ENCODE results near the gene SOX11. TPM values are rescaled to one million over a fixed set of nuclear protein-coding genes. Genes with fewer than 3 reads are reported as not detected.

Gene SOX11
- total RNA-seq, 3 donors from 2014 or later, result 0.12 to 9.5 (median 0.14) TPM

- no peak for ATAC-seq
- no peak for DNase-seq
- Histone ChIP-seq H3K4me3 (no peak overlapping the region), H3K4me1 (ENCODE audit: low read depth) (no peaks in the 10 kb centered on the region), H3K36me3 (ENCODE audit: low read depth) (no peaks in the 10 kb centered on the region), H3K9me3 (peaks cover 2% of the 10 kb centered on the region)
- TF ChIP-seq CTCF (IDR thresholded peaks at IDR 0.05), result no peak
- intact Hi-C loops (cut with DNase I, micrococcal nuclease), result no loop called here
Measured at GRCh38 chr2:5686068-5686467, 6.1 kb upstream of the SOX11 start.

GRCh38 chr2:5686536-5686935 is 5.6 kb upstream of the SOX11 start:
- Histone ChIP-seq H3K4me1 (ENCODE audit: low read depth) (no peaks in the 10 kb centered on the region), H3K9me3 (peaks cover 2% of the 10 kb centered on the region), H3K36me3 (ENCODE audit: low read depth) (no peaks in the 10 kb centered on the region), H3K4me3 (no peak overlapping the region)
- intact Hi-C loops (cut with DNase I, micrococcal nuclease), result no loop called here
- DNase-seq (no peak), ATAC-seq (no peak)
- TF ChIP-seq CTCF (IDR thresholded peaks at IDR 0.05), result no peak

GRCh38 chr2:5689750-5690149 is 2.4 kb upstream of the SOX11 start:
- Histone ChIP-seq H3K36me3 (ENCODE audit: low read depth) (no peaks in the 10 kb centered on the region), H3K9me3 (no peaks in the 10 kb centered on the region), H3K4me1 (ENCODE audit: low read depth) (no peaks in the 10 kb centered on the region), H3K4me3 (no peak overlapping the region)
- no peak for ATAC-seq
- intact Hi-C loops (cut with DNase I, micrococcal nuclease), result no loop called here
- TF ChIP-seq CTCF (IDR thresholded peaks at IDR 0.05), result no peak
- no peak for DNase-seq

- ATAC-seq, result no peak
- Histone ChIP-seq H3K36me3 (ENCODE audit: low read depth) (no peaks in the 10 kb centered on the region), H3K4me3 (no peak overlapping the region), H3K4me1 (ENCODE audit: low read depth) (no peaks in the 10 kb centered on the region), H3K9me3 (no peaks in the 10 kb centered on the region)
- no peak for DNase-seq
- intact Hi-C loops (cut with DNase I, micrococcal nuclease), result no loop called here
- TF ChIP-seq CTCF (IDR thresholded peaks at IDR 0.05), result no peak
Measured at GRCh38 chr2:5690286-5690685, 1.9 kb upstream of the SOX11 start.

GRCh38 chr2:5690718-5691220 is 1.4 kb upstream of the SOX11 start:
- Histone ChIP-seq H3K36me3 (ENCODE audit: low read depth) (no peaks in the 10 kb centered on the region), H3K9me3 (no peaks in the 10 kb centered on the region), H3K4me1 (ENCODE audit: low read depth) (no peaks in the 10 kb centered on the region), H3K4me3 (no peak overlapping the region)
- no peak for ATAC-seq
- DNase-seq, result no peak
- intact Hi-C loops (cut with DNase I, micrococcal nuclease), result no loop called here
- no peak for TF ChIP-seq CTCF (IDR thresholded peaks at IDR 0.05)
